Ishikawa (cell line): Measurements from ENCODE around the gene GALNTL6.

Source experiments
- CEBPB ChIP-seq: IDR thresholded peaks from 2 replicates; pipeline ENCODE4 v1.6.1; 2012
- CREB1 ChIP-seq: IDR thresholded peaks from 2 replicates; pipeline ENCODE4 v1.6.1; 2012; ENCODE audit warnings: low read depth
- EGR1 ChIP-seq: IDR thresholded peaks from 2 replicates; pipeline ENCODE4 v1.6.1; 2012
- EP300 ChIP-seq: IDR thresholded peaks from 2 replicates; pipeline ENCODE4 v1.6.1; 2012; ENCODE audit warnings: borderline replicate concordance
- FOXM1 ChIP-seq: IDR thresholded peaks from 2 replicates; pipeline ENCODE4 v1.6.1; 2012; ENCODE audit warnings: low read depth, borderline replicate concordance
- NFIC ChIP-seq: IDR thresholded peaks from 2 replicates; pipeline ENCODE4 v1.6.1; 2012
- RAD21 ChIP-seq: IDR thresholded peaks from 2 replicates; pipeline ENCODE4 v1.6.1; 2012; ENCODE audit warnings: low read depth
- TAF1 ChIP-seq: IDR thresholded peaks from 2 replicates; pipeline ENCODE4 v1.6.1; 2012; ENCODE audit warnings: low read depth, mild to moderate bottlenecking
- TCF12 ChIP-seq: IDR thresholded peaks from 2 replicates; pipeline ENCODE4 v1.6.1; 2012; ENCODE audit warnings: low read depth
- TEAD4 ChIP-seq: IDR thresholded peaks from 2 replicates; pipeline ENCODE4 v1.6.1; 2012
- YY1 ChIP-seq: IDR thresholded peaks from 2 replicates; pipeline ENCODE4 v1.6.1; 2012; ENCODE audit warnings: low read depth
- ZBTB7A ChIP-seq: IDR thresholded peaks from 2 replicates; pipeline ENCODE4 v1.6.1; 2012; ENCODE audit warnings: low read depth
- TF ChIP-seq, protein P1 (sequence below): IDR thresholded peaks from 2 replicates; pipeline ENCODE4 v1.6.1; 2012
- TF ChIP-seq, protein P2 (sequence below): IDR thresholded peaks from 2 replicates; pipeline ENCODE4 v1.6.1; 2012; ENCODE audit warnings: low read depth, mild to moderate bottlenecking
- TF ChIP-seq, protein P3 (sequence below): IDR thresholded peaks from 2 replicates; pipeline ENCODE4 v1.6.1; 2012

Gene GALNTL6

DNA sequence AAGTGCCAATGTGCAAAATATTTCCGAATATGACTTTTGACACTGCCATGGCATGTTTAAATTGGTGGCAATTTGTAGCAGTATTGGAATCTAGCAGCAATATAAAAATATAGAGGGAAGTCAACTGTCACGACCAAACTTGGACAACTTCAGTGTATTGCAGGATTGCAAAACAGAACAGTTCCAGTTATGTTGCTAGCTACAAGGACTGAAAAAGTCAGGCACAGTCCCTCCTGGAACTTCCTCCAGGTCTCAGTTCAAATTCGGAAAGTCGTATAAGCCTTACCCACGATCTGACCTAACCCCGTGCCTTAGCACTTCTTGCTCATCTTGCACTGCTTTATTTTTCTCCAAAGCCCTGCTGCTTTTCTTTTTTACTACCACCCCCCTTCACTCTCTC lies 965.4 kb downstream of the GALNTL6 start:
- no peak for TF ChIP-seq CREB1
- no peak for TF ChIP-seq CEBPB
- no peak for TF ChIP-seq YY1
- TF ChIP-seq TEAD4 = no peak
- TF ChIP-seq NFIC = no peak
- TF ChIP-seq, protein P1, sequence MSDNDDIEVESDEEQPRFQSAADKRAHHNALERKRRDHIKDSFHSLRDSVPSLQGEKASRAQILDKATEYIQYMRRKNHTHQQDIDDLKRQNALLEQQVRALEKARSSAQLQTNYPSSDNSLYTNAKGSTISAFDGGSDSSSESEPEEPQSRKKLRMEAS = no peak
- no peak for TF ChIP-seq EP300

DNA sequence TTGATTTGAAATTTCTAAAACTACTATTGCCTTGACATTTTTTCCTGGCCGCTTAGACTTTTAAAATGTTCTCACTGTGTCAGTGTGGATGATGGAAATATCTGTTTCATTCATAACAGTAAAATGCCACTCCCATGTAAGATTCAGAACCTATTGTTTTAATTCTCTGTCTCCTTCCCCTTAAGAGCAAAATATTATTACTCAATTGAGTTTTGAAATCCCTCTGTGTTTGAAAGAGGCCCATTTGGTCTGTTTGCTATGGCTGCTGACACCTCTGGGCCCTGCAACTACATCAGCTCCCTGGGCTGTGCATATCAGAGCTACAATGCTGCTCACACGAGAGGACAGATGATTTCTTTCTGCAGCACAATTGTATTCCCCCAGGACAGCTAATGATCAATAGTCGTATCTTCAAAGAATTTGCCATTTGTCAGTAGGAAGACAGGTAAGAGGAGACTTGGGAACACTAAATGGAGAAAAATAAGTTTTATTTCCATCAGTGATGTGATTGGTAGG lies 967.4 kb downstream of the GALNTL6 start:
- TF ChIP-seq TAF1 (no peak), FOXM1 (no peak), CEBPB (no peak), RAD21 (no peak), TCF12 (no peak), NFIC (no peak), TEAD4 (no peak), ZBTB7A (no peak), CREB1 (no peak), EGR1 (no peak), YY1 (no peak)
- TF ChIP-seq, protein P1 = no peak
- TF ChIP-seq, protein P2, sequence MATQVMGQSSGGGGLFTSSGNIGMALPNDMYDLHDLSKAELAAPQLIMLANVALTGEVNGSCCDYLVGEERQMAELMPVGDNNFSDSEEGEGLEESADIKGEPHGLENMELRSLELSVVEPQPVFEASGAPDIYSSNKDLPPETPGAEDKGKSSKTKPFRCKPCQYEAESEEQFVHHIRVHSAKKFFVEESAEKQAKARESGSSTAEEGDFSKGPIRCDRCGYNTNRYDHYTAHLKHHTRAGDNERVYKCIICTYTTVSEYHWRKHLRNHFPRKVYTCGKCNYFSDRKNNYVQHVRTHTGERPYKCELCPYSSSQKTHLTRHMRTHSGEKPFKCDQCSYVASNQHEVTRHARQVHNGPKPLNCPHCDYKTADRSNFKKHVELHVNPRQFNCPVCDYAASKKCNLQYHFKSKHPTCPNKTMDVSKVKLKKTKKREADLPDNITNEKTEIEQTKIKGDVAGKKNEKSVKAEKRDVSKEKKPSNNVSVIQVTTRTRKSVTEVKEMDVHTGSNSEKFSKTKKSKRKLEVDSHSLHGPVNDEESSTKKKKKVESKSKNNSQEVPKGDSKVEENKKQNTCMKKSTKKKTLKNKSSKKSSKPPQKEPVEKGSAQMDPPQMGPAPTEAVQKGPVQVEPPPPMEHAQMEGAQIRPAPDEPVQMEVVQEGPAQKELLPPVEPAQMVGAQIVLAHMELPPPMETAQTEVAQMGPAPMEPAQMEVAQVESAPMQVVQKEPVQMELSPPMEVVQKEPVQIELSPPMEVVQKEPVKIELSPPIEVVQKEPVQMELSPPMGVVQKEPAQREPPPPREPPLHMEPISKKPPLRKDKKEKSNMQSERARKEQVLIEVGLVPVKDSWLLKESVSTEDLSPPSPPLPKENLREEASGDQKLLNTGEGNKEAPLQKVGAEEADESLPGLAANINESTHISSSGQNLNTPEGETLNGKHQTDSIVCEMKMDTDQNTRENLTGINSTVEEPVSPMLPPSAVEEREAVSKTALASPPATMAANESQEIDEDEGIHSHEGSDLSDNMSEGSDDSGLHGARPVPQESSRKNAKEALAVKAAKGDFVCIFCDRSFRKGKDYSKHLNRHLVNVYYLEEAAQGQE = no peak
- TF ChIP-seq, protein P3, sequence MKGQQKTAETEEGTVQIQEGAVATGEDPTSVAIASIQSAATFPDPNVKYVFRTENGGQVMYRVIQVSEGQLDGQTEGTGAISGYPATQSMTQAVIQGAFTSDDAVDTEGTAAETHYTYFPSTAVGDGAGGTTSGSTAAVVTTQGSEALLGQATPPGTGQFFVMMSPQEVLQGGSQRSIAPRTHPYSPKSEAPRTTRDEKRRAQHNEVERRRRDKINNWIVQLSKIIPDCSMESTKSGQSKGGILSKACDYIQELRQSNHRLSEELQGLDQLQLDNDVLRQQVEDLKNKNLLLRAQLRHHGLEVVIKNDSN = no peak

DNA sequence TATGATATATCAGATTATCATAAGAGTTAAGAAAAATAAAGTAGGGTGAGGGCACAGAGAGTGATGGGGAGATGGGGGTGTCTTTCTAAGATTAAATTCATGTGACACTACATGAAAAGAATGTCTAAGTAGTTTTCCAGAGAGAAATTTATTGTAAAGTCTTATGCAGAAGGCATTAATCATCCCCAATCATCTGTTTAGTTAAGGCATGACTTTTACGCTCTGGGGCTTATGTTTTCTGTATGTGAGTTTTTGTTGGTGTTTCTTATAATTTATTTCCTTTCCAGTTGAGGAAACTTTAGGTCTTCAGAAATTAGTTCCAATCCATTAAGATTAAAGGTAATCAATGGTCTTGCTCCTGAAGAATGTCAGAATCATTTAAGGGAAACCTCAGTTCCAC lies 972.4 kb downstream of the GALNTL6 start:
- TF ChIP-seq TEAD4 = no peak
- TF ChIP-seq YY1 = no peak
- TF ChIP-seq CREB1 = no peak

DNA sequence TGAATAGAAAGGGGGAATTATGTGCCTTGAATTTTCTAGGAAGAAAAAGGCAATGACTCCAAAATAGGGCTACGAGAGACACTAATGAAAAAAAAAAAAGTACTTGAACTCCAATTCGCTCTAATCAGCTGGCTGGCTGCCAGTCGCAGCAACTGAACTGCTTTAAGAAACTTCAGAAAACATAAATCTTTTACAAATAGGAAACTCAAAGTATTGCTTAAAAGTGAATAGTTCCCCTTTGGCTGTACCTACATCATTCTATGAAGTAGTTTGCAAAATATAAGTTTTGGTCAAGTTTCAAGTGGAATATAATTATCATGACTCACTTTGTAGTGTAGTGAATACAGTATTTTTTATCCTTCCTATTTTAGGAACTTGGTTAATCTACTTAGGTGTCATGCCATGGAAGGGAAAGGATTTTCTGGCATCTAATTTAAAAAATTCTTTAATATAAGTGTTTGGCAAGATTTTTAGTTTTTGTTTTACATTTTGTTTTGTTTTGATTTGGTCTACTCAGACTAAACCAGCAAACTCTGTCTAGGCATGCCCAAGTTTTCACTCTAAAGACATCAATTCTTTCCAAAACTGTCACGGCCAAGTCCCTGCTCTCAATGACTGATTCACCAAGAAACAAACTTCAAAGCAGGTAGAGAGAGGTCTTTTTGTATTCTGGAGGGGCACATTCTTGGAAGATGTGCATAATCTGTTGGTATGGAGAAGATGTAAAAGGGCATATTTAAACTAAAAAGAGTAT lies 973.0 kb downstream of the GALNTL6 start:
- no peak for TF ChIP-seq TCF12
- no peak for TF ChIP-seq EGR1
- TF ChIP-seq EP300 = no peak
- no peak for TF ChIP-seq CREB1
- TF ChIP-seq TAF1 = no peak
- TF ChIP-seq, protein P2 = no peak
- TF ChIP-seq NFIC = no peak
- TF ChIP-seq, protein P3 = no peak
- TF ChIP-seq TEAD4 = no peak
- TF ChIP-seq FOXM1 = no peak
- no peak for TF ChIP-seq CEBPB
- no peak for TF ChIP-seq ZBTB7A
- no peak for TF ChIP-seq YY1
- TF ChIP-seq, protein P1 = no peak
- TF ChIP-seq RAD21 = no peak

DNA sequence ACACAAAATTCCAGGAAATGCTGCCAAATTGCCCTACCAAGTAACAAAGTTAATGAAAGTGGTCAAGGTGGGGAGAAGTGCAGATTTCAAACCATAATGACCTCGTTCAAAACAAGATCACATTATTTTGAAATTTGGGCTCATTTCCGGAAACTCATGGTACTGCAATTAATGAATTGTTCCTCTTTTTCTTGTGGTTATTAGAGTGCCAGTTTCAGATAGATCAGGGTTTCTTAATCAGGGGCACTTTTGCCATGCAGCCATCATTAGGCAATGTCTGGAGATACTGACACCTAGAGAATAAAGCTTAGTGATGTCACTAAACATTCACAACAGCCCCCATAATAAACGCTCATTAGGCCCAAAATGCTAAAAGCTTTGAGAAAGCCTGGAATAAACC lies 973.9 kb downstream of the GALNTL6 start:
- TF ChIP-seq TAF1 = no peak
- no peak for TF ChIP-seq NFIC
- no peak for TF ChIP-seq FOXM1
- TF ChIP-seq, protein P2 = no peak
- TF ChIP-seq EGR1 = no peak
- TF ChIP-seq ZBTB7A = no peak
- TF ChIP-seq RAD21 = no peak
- no peak for TF ChIP-seq EP300
- TF ChIP-seq TEAD4 = no peak
- TF ChIP-seq, protein P3 = no peak
- no peak for TF ChIP-seq TCF12
- TF ChIP-seq, protein P1 = no peak
- TF ChIP-seq YY1 = no peak
- no peak for TF ChIP-seq CREB1
- no peak for TF ChIP-seq CEBPB
